Chondrocyte (in vitro differentiated cells): Measurements from ENCODE around the gene LTBP4. TPM values are rescaled to one million over a fixed set of nuclear protein-coding genes. Genes with fewer than 3 reads are reported as not detected.
A peak's percentile ranks its signal among the peaks of the same experiment; 100 is the strongest.
"Not testable (repeated sequence)": the region's sequence is repeated elsewhere in the genome, so short reads cannot be mapped to it uniquely, and the experiment has no call there.

Source experiments
- DNase-seq: peaks from one replicate; pipeline ENCODE4 v3.0.0; 2021; ENCODE audit warnings: mixed read lengths, low spot score
- H3K27ac Mint-ChIP-seq: one replicate; pipeline ENCODE4 v1.8.0; 2021; ENCODE audit warnings: mild to moderate bottlenecking, moderate library complexity, mixed read lengths; ENCODE audit not compliant: unreplicated experiment
- H3K27me3 Mint-ChIP-seq: 2 replicates; pipeline ENCODE4 v1.8.0; 2021; ENCODE audit warnings: low read depth, mixed read lengths
- H3K36me3 Mint-ChIP-seq: 2 replicates; pipeline ENCODE4 v1.8.0; 2021; ENCODE audit warnings: low read depth, mixed read lengths
- H3K4me1 Mint-ChIP-seq: 2 replicates; pipeline ENCODE4 v1.8.0; 2021; ENCODE audit warnings: low read depth, mild to moderate bottlenecking, mixed read lengths
- H3K4me3 Mint-ChIP-seq: one replicate; pipeline ENCODE4 v1.8.0; 2021; ENCODE audit warnings: mild to moderate bottlenecking, moderate library complexity, mixed read lengths; ENCODE audit not compliant: unreplicated experiment
- H3K9me3 Mint-ChIP-seq: 2 replicates; pipeline ENCODE4 v1.8.0; 2021; ENCODE audit warnings: low read depth, mixed read lengths
- CTCF ChIP-seq: fragments of 200-600 bp; sonication (generic); IDR thresholded peaks from 2 replicates; pipeline ENCODE4 v1.5.0; 2021; ENCODE audit warnings: antibody characterized with exemption, mild to moderate bottlenecking, moderate library complexity
- total RNA-seq: library from RNA; stranded (reverse); gene quantifications from 3 replicates; pipeline ENCODE4 v1.2.1, GENCODE V29; 2021

Gene LTBP4
- total RNA-seq, 1 donor from 2014 or later: 161 TPM

DNA sequence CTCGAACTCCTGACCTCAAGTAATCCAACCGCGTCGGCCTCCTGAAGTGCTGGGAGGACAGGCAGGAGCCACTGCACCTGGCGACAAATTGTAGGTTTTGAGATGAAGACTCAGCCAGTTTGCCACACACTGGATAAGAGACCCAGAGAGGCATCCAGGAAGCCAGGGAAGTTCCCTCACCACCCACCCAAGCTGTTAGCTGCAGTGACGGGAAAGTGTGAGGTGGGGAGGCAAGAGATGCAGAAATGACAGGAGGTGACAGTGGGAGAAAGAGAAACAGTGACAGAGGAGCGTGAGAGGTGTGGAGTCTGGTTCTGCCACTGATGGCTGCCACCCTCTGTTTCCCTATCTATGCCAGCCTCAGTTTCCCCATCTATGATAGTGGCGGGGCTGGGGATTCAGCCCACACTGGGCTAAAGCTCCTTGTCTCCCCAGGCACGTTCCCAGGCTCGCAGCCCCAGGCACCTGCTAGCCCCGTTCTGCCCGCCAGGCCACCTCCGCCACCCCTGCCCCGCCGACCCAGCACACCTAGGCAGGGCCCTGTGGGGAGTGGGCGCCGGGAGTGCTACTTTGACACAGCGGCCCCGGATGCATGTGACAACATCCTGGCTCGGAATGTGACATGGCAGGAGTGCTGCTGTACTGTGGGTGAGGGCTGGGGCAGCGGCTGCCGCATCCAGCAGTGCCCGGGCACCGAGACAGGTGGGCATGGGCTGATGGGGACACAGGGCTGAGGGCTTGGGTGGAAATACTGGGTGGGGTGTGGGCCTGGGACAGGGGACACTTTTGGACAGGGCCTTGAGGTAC lies 21.0 kb downstream of the LTBP4 start:
- no peaks in the 10 kb centered on the region for H3K27me3 Mint-ChIP-seq
- H3K4me1 Mint-ChIP-seq: peaks cover 35% of the 10 kb centered on the region
- no peak for DNase-seq
- no peak for TF ChIP-seq CTCF
- H3K27ac Mint-ChIP-seq: peak overlapping the region; percentile 83
- H3K36me3 Mint-ChIP-seq: peaks cover 32% of the 10 kb centered on the region
- peak overlapping the region; percentile 25 for H3K4me3 Mint-ChIP-seq
- no peaks in the 10 kb centered on the region for H3K9me3 Mint-ChIP-seq

DNA sequence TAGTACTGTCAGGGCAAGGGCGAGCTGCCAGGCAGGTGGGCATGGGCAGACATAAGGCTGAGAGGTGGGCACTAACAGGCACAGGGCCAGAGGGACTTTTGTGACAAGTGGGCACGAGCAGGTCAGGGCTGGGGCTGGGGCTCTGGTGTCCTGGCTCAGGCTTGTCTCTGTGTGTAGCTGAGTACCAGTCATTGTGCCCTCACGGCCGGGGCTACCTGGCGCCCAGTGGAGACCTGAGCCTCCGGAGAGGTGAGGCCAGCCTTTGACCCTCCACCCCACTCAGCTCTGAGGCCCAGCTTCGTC lies 21.6 kb downstream of the LTBP4 start:
- H3K4me1 Mint-ChIP-seq: peaks cover 35% of the 10 kb centered on the region
- no peak for DNase-seq
- TF ChIP-seq CTCF: no peak
- peaks cover 32% of the 10 kb centered on the region for H3K36me3 Mint-ChIP-seq
- H3K9me3 Mint-ChIP-seq: no peaks in the 10 kb centered on the region
- H3K4me3 Mint-ChIP-seq: no peak overlapping the region
- H3K27me3 Mint-ChIP-seq: no peaks in the 10 kb centered on the region
- peak overlapping the region; percentile 83 for H3K27ac Mint-ChIP-seq

- no peak for TF ChIP-seq CTCF
- Mint-ChIP-seq H3K4me3 (peak overlapping the region; percentile 27), H3K27ac (peak overlapping the region; percentile 83), H3K36me3 (peaks cover 30% of the 10 kb centered on the region), H3K4me1 (peaks cover 35% of the 10 kb centered on the region), H3K27me3 (no peaks in the 10 kb centered on the region), H3K9me3 (no peaks in the 10 kb centered on the region)
- no peak for DNase-seq
Measured at GRCh38 chr19:40623403-40624251, 22.5 kb downstream of the LTBP4 start.

DNA sequence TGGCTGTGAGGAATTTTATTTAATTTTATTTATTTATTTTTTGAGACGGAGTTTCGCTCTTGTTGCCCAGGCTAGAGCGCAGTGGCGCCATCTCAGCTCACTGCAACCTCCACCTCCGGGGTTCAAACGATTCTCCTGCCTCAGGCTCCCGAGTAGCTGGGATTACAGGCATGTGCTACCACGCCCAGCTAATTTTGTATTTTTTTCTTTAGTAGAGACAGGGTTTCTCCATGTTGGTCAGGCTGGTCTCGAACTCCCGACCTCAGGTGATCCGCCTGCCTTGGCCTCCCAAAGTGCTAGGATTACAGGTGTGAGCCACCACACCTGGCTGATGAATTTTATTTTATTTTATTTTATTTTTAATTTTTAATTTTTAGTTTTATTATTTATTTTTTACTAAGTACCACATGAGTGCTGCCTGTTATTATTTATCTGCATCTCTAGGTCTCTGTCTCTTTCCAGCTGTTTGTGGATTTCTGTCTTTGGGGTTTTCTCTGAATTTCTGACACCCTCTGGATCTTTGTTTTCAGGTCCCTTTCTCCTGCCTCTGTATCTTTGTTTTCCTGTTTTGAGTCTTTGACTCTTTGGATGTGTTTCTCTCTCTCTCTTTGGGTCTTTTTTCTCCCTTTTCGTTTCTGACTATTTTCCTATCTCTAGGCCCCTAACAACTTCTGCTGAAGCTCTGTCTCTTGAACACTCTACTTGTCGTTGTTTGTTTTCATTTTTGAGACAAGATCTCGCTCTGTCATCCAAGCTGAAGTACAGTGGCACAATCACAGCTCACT lies 23.4 kb downstream of the LTBP4 start:
- not testable (repeated sequence) for DNase-seq, H3K27me3 Mint-ChIP-seq, H3K4me3 Mint-ChIP-seq, H3K9me3 Mint-ChIP-seq
- Mint-ChIP-seq H3K36me3 (peaks cover 28% of the 10 kb centered on the region), H3K27ac (peak overlapping the region; percentile 18), H3K4me1 (peaks cover 35% of the 10 kb centered on the region)

DNA sequence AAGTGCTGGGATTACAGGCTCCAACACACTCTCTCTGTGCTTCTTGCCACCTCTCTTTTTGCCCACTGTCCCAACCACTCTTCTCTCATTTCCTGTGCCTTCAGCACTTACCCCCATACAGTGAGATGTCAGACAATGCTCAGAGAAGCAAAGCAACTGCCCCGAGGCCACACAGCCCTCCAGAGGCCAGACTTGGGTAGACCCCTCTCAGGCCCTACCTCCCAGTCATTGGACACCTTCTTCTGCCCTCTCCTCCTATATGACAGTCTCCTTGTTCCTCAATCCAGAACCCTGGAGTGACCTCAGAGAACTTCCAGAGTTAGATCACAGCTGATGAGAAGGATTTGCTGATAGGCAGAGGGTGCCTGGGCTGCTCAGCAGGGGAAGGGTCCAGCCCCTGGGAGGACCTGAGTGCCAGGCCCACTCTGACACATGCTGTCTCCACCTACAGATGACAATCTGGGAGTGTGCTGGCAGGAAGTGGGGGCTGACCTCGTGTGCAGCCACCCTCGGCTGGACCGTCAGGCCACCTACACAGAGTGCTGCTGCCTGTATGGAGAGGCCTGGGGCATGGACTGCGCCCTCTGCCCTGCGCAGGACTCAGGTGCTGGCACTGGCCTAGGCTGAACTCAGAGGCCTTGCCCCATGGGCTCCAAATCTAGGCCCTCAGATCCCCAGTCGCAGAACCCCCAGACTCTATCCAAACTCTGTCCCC lies 24.4 kb downstream of the LTBP4 start:
- H3K4me1 Mint-ChIP-seq: peaks cover 33% of the 10 kb centered on the region
- H3K4me3 Mint-ChIP-seq: no peak overlapping the region
- no peak for TF ChIP-seq CTCF
- H3K9me3 Mint-ChIP-seq: no peaks in the 10 kb centered on the region
- H3K36me3 Mint-ChIP-seq: peaks cover 30% of the 10 kb centered on the region
- peak overlapping the region; percentile 63 for H3K27ac Mint-ChIP-seq
- H3K27me3 Mint-ChIP-seq: no peaks in the 10 kb centered on the region
- no peak for DNase-seq
